Measurements from ENCODE around the gene TMEM266.

The TMEM266 gene

GRCh38 chr15:76221085-76221767 is 161.4 kb downstream of the TMEM266 start:
- Histone ChIP-seq H3K9me3 (ENCODE audit: control extremely low read depth in 1 of 5, control insufficient read depth in 4 of 5, insufficient read depth in 2 of 5, low read depth in 1 of 5, low read length in 4 of 5) (peaks cover 0 to 6% (median 3%) of the 10 kb centered on the region in 5 experiments), H3K27ac (ENCODE audit: insufficient read depth in 1 of 2, low read depth in 1 of 2, low read length in 2 of 2, poor library complexity in 1 of 2, severe bottlenecking in 2 of 2) (no peak overlapping the region), H3K4me1 (ENCODE audit: control extremely low read depth in 1 of 4, control insufficient read depth in 4 of 4, insufficient read depth in 4 of 4, low read length in 3 of 4) (no peaks in the 10 kb centered on the region), H3K27me3 (replicated peaks in 2 of 5; ENCODE audit: control insufficient read depth in 4 of 5, insufficient read depth in 5 of 5, low read length in 4 of 5) (no peaks in the 10 kb centered on the region), H3K36me3 (ENCODE audit: control insufficient read depth in 4 of 4, insufficient read depth in 4 of 4, low read length in 3 of 4) (peaks cover 20 to 55% (median 36%) of the 10 kb centered on the region in 4 experiments), H3K4me3 (ENCODE audit: control insufficient read depth in 1 of 7, extremely low read depth in 1 of 7, insufficient read depth in 4 of 7, low read depth in 2 of 7, low read length in 6 of 7) (no peak overlapping the region)
- no CpG with 5 or more reads among the region's 1 CpG for WGBS (ENCODE audit: insufficient coverage)
- CTCF ChIA-PET: interaction anchor here (0.7 kb wide), 1 partner anchor 13 kb away, joined by 4 read pairs; no protein-coding TSS in a partner anchor
- DNase-seq: no peak
- POLR2A ChIA-PET: no interaction called here

GRCh38 chr15:76222159-76222558 is 162.4 kb downstream of the TMEM266 start:
- Histone ChIP-seq H3K4me1 (ENCODE audit: control extremely low read depth in 1 of 4, control insufficient read depth in 4 of 4, insufficient read depth in 4 of 4, low read length in 3 of 4) (no peaks in the 10 kb centered on the region), H3K36me3 (ENCODE audit: control insufficient read depth in 4 of 4, insufficient read depth in 4 of 4, low read length in 3 of 4) (peaks cover 20 to 52% (median 34%) of the 10 kb centered on the region in 4 experiments), H3K27ac (ENCODE audit: insufficient read depth in 1 of 2, low read depth in 1 of 2, low read length in 2 of 2, poor library complexity in 1 of 2, severe bottlenecking in 2 of 2) (no peak overlapping the region), H3K9me3 (ENCODE audit: control extremely low read depth in 1 of 5, control insufficient read depth in 4 of 5, insufficient read depth in 2 of 5, low read depth in 1 of 5, low read length in 4 of 5) (peaks cover 0 to 6% (median 3%) of the 10 kb centered on the region in 5 experiments), H3K4me3 (ENCODE audit: control insufficient read depth in 1 of 7, extremely low read depth in 1 of 7, insufficient read depth in 4 of 7, low read depth in 2 of 7, low read length in 6 of 7) (no peak overlapping the region), H3K27me3 (replicated peaks in 2 of 5; ENCODE audit: control insufficient read depth in 4 of 5, insufficient read depth in 5 of 5, low read length in 4 of 5) (no peaks in the 10 kb centered on the region)
- WGBS (ENCODE audit: insufficient coverage): no CpG with 5 or more reads among the region's 4 CpGs
- no peak for DNase-seq
- ChIA-PET POLR2A (interaction anchor here (0.6 kb wide), 1 partner anchor 335 kb away, joined by 5 read pairs; no protein-coding TSS in a partner anchor), CTCF (interaction anchor here (1.8 to 2.4 kb wide), 2 partner anchors 14 to 31 kb away, joined by 5 to 7 read pairs; no protein-coding TSS in a partner anchor)

GRCh38 chr15:76223521-76223920 is 163.7 kb downstream of the TMEM266 start:
- H3K27ac ChIP-seq (ENCODE audit: insufficient read depth in 1 of 2, low read depth in 1 of 2, low read length in 2 of 2, poor library complexity in 1 of 2, severe bottlenecking in 2 of 2): no peak overlapping the region
- CTCF ChIA-PET: interaction anchor here (1.8 to 2.4 kb wide), 2 partner anchors 12 to 32 kb away, joined by 5 to 7 read pairs; no protein-coding TSS in a partner anchor
- WGBS (ENCODE audit: insufficient coverage): 100% methylated on average over 2 of the region's 2 CpGs

GRCh38 chr15:76229266-76229665 is 169.5 kb downstream of the TMEM266 start:
- no peak overlapping the region for H3K4me3 ChIP-seq (ENCODE audit: control insufficient read depth in 1 of 7, extremely low read depth in 1 of 7, insufficient read depth in 4 of 7, low read depth in 2 of 7, low read length in 6 of 7)
- no peak overlapping the region for H3K27ac ChIP-seq (ENCODE audit: insufficient read depth in 1 of 2, low read depth in 1 of 2, low read length in 2 of 2, poor library complexity in 1 of 2, severe bottlenecking in 2 of 2)
- CTCF ChIA-PET: no interaction called here
- H3K27me3 ChIP-seq (replicated peaks in 2 of 5; ENCODE audit: control insufficient read depth in 4 of 5, insufficient read depth in 5 of 5, low read length in 4 of 5): no peaks in the 10 kb centered on the region
- peaks cover 4 to 31% (median 15%) of the 10 kb centered on the region in 4 experiments for H3K36me3 ChIP-seq (ENCODE audit: control insufficient read depth in 4 of 4, insufficient read depth in 4 of 4, low read length in 3 of 4)
- no peaks in the 10 kb centered on the region for H3K4me1 ChIP-seq (ENCODE audit: control extremely low read depth in 1 of 4, control insufficient read depth in 4 of 4, insufficient read depth in 4 of 4, low read length in 3 of 4)
- POLR2A ChIA-PET: no interaction called here
- DNase-seq: no peak
- 100% methylated on average over 1 of the region's 1 CpG for WGBS (ENCODE audit: insufficient coverage)
- H3K9me3 ChIP-seq (ENCODE audit: control extremely low read depth in 1 of 5, control insufficient read depth in 4 of 5, insufficient read depth in 2 of 5, low read depth in 1 of 5, low read length in 4 of 5): no peaks in the 10 kb centered on the region

More at GRCh38 chr15:76223521-76223920, 163.7 kb downstream of the TMEM266 start:
- H3K4me3 ChIP-seq (ENCODE audit: control insufficient read depth in 1 of 7, extremely low read depth in 1 of 7, insufficient read depth in 4 of 7, low read depth in 2 of 7, low read length in 6 of 7): no peak overlapping the region
- POLR2A ChIA-PET: no interaction called here
- DNase-seq: no peak
- no peaks in the 10 kb centered on the region for H3K27me3 ChIP-seq (replicated peaks in 2 of 5; ENCODE audit: control insufficient read depth in 4 of 5, insufficient read depth in 5 of 5, low read length in 4 of 5)
- H3K36me3 ChIP-seq (ENCODE audit: control insufficient read depth in 4 of 4, insufficient read depth in 4 of 4, low read length in 3 of 4): peaks cover 20 to 54% (median 35%) of the 10 kb centered on the region in 4 experiments
- no peaks in the 10 kb centered on the region for H3K4me1 ChIP-seq (ENCODE audit: control extremely low read depth in 1 of 4, control insufficient read depth in 4 of 4, insufficient read depth in 4 of 4, low read length in 3 of 4)
- peaks cover 0 to 6% (median 3%) of the 10 kb centered on the region in 5 experiments for H3K9me3 ChIP-seq (ENCODE audit: control extremely low read depth in 1 of 5, control insufficient read depth in 4 of 5, insufficient read depth in 2 of 5, low read depth in 1 of 5, low read length in 4 of 5)

GRCh38 chr15:76233921-76234320 is 174.1 kb downstream of the TMEM266 start:
- ChIA-PET CTCF (interaction anchor here (0.9 to 5.6 kb wide), 5 partner anchors 13 to 632 kb away, joined by 3 to 55 read pairs (median 4); partner anchors contain the start of gene ISL2), POLR2A (no interaction called here)
- H3K4me1 ChIP-seq (ENCODE audit: control extremely low read depth in 1 of 4, control insufficient read depth in 4 of 4, insufficient read depth in 4 of 4, low read length in 3 of 4): no peaks in the 10 kb centered on the region
- no peak overlapping the region for H3K27ac ChIP-seq (ENCODE audit: insufficient read depth in 1 of 2, low read depth in 1 of 2, low read length in 2 of 2, poor library complexity in 1 of 2, severe bottlenecking in 2 of 2)
- H3K27me3 ChIP-seq (replicated peaks in 2 of 5; ENCODE audit: control insufficient read depth in 4 of 5, insufficient read depth in 5 of 5, low read length in 4 of 5): no peaks in the 10 kb centered on the region
- H3K4me3 ChIP-seq (ENCODE audit: control insufficient read depth in 1 of 7, extremely low read depth in 1 of 7, insufficient read depth in 4 of 7, low read depth in 2 of 7, low read length in 6 of 7): no peak overlapping the region
- no peaks in the 10 kb centered on the region for H3K9me3 ChIP-seq (ENCODE audit: control extremely low read depth in 1 of 5, control insufficient read depth in 4 of 5, insufficient read depth in 2 of 5, low read depth in 1 of 5, low read length in 4 of 5)
- no CpG with 5 or more reads among the region's 1 CpG for WGBS (ENCODE audit: insufficient coverage)
- DNase-seq: no peak
- peaks cover 0 to 11% (median 7%) of the 10 kb centered on the region in 4 experiments for H3K36me3 ChIP-seq (ENCODE audit: control insufficient read depth in 4 of 4, insufficient read depth in 4 of 4, low read length in 3 of 4)

- WGBS (ENCODE audit: insufficient coverage): 100% methylated on average over 3 of the region's 4 CpGs
- CTCF ChIA-PET: interaction anchor here (1.1 to 5.6 kb wide), 4 partner anchors 13 to 609 kb away, joined by 3 to 55 read pairs (median 4); partner anchors contain the start of gene ISL2
- POLR2A ChIA-PET: no interaction called here
These were observed 174.6 kb downstream of the TMEM266 start for GRCh38 chr15:76234337-76234889.

More at GRCh38 chr15:76234337-76234889, 174.6 kb downstream of the TMEM266 start:
- Histone ChIP-seq H3K4me3 (ENCODE audit: control insufficient read depth in 1 of 7, extremely low read depth in 1 of 7, insufficient read depth in 4 of 7, low read depth in 2 of 7, low read length in 6 of 7) (no peak overlapping the region), H3K9me3 (ENCODE audit: control extremely low read depth in 1 of 5, control insufficient read depth in 4 of 5, insufficient read depth in 2 of 5, low read depth in 1 of 5, low read length in 4 of 5) (no peaks in the 10 kb centered on the region), H3K27me3 (replicated peaks in 2 of 5; ENCODE audit: control insufficient read depth in 4 of 5, insufficient read depth in 5 of 5, low read length in 4 of 5) (no peaks in the 10 kb centered on the region), H3K36me3 (ENCODE audit: control insufficient read depth in 4 of 4, insufficient read depth in 4 of 4, low read length in 3 of 4) (peaks cover 0 to 9% (median 6%) of the 10 kb centered on the region in 4 experiments), H3K4me1 (ENCODE audit: control extremely low read depth in 1 of 4, control insufficient read depth in 4 of 4, insufficient read depth in 4 of 4, low read length in 3 of 4) (no peaks in the 10 kb centered on the region), H3K27ac (ENCODE audit: insufficient read depth in 1 of 2, low read depth in 1 of 2, low read length in 2 of 2, poor library complexity in 1 of 2, severe bottlenecking in 2 of 2) (no peak overlapping the region)
- no peak for DNase-seq
